ENCODE data around the gene COBL. TPM values are rescaled to one million over a fixed set of nuclear protein-coding genes. Genes with fewer than 3 reads are reported as not detected.

Gene COBL
- total and polyA plus RNA-seq, 2 donors (not counting 3 experiments of a cell fraction or from before 2014, with no cell fraction given) = 0.11 TPM; not detected in 1

GRCh38 chr7:51310131-51310583, 6.5 kb downstream of the COBL start:
- H3K79me2 ChIP-seq (ENCODE audit: control insufficient read depth, insufficient read depth, low read length) = no peaks in the 10 kb centered on the region
- no peak for DNase-seq (ENCODE audit: low read depth, low spot score)
- H4K20me1 ChIP-seq (replicated peaks; ENCODE audit: control insufficient read depth, extremely low read depth, insufficient read depth, low read length) = no peaks in the 10 kb centered on the region
- H3K4me2 ChIP-seq (ENCODE audit: insufficient read depth, low read length) = no peak overlapping the region
- dilution Hi-C loops (cut with MboI; ENCODE audit: extremely low pct_ligation_motif_present, low sequenced_read_pairs) = no loop called here
- H2AFZ ChIP-seq (ENCODE audit: low read depth, low read length) = no peak overlapping the region
- no peak for FAIRE-seq
- no TSS peak for BruUV-seq (replicated peaks)
- TF ChIP-seq MYC (IDR thresholded peaks at IDR 0.05; ENCODE audit: low read depth, low read length) (no peak), POLR2AphosphoS5 (IDR thresholded peaks at IDR 0.05; ENCODE audit: insufficient read depth, low read depth, low read length) (no peak), FOS (IDR thresholded peaks at IDR 0.05; ENCODE audit: borderline replicate concordance, insufficient read depth, low read length) (no peak), MAX (IDR thresholded peaks at IDR 0.05; ENCODE audit: insufficient read depth, insufficient read length) (no peak), JUN (IDR thresholded peaks at IDR 0.05; ENCODE audit: borderline replicate concordance, insufficient read depth, insufficient read length, low read depth) (no peak), POLR2A (IDR thresholded peaks at IDR 0.05; ENCODE audit: low read depth, low read length) (no peak), EZH2 (IDR thresholded peaks at IDR 0.05; ENCODE audit: borderline replicate concordance, low read depth, low read length, severe bottlenecking) (no peak), CTCF (IDR thresholded peaks at IDR 0.05; ENCODE audit: extremely low read depth in 1 of 2, insufficient read depth in 1 of 2, low read depth in 1 of 2, low read length in 2 of 2) (no peak), GATA2 (IDR thresholded peaks at IDR 0.05; ENCODE audit: insufficient read depth, insufficient read length, low read depth, low read length) (no peak)
- no peak overlapping the region for H3K27ac ChIP-seq (ENCODE audit: insufficient read depth, low read depth, low read length)
- no peaks in the 10 kb centered on the region for H3K36me3 ChIP-seq (ENCODE audit: control insufficient read depth in 2 of 2, extremely low read depth in 1 of 2, insufficient read depth in 2 of 2, low read length in 2 of 2)
- CTCF ChIA-PET = no interaction called here
- intact Hi-C loops (cut with micrococcal nuclease) = no loop called here
- H3K9ac ChIP-seq (replicated peaks; ENCODE audit: extremely low read depth, insufficient read depth, low read length) = no peak overlapping the region
- no peaks in the 10 kb centered on the region for H3K9me1 ChIP-seq (replicated peaks; ENCODE audit: control insufficient read depth, extremely low read depth, insufficient read depth, low read length)
- no peaks in the 10 kb centered on the region for H3K9me3 ChIP-seq (replicated peaks; ENCODE audit: control insufficient read depth, insufficient read depth, low read length)
- H3K4me3 ChIP-seq (replicated peaks in 1 of 3; ENCODE audit: insufficient read depth in 1 of 3, low read depth in 1 of 3, low read length in 3 of 3) = no peak overlapping the region
- POLR2A ChIA-PET = no interaction called here
- H3K4me1 ChIP-seq (ENCODE audit: control insufficient read depth, extremely low read depth, insufficient read depth, low read length) = no peaks in the 10 kb centered on the region
- H3K27me3 ChIP-seq (ENCODE audit: control insufficient read depth in 2 of 2, insufficient read depth in 2 of 2, low read length in 2 of 2) = peaks cover 7 to 10% of the 10 kb centered on the region in 2 experiments
